DOHH2 (cell line): ENCODE data around the gene ITGA11.

ENCODE experiments used
- H3F3A ChIP-seq: fragments of 200-600 bp; sonication (generic), shearing (Covaris generic); 2 replicates; pipeline ENCODE4 v1.6.0; 2016; ENCODE audit warnings: antibody characterized with exemption, mild to moderate bottlenecking; ENCODE audit not compliant: control insufficient read depth, insufficient read depth
- H3K27ac ChIP-seq: fragments of 200-600 bp; sonication (generic); 2 replicates; pipeline ENCODE4 v1.5.1; 2014; ENCODE audit warnings: low read depth, mild to moderate bottlenecking, low read length, moderate library complexity
- H3K27me3 ChIP-seq: fragments of 200-600 bp; sonication (generic); 2 replicates; pipeline ENCODE4 v1.6.1; 2014; ENCODE audit warnings: mild to moderate bottlenecking, low read length, mixed read lengths; ENCODE audit not compliant: control insufficient read depth
- H3K36me3 ChIP-seq: fragments of 200-600 bp; sonication (generic); 2 replicates; pipeline ENCODE4 v1.6.1; 2014; ENCODE audit warnings: mild to moderate bottlenecking, low read length, moderate library complexity, mixed read lengths; ENCODE audit not compliant: control insufficient read depth
- H3K4me1 ChIP-seq: fragments of 200-600 bp; sonication (generic); 2 replicates; pipeline ENCODE4 v1.6.1; 2014; ENCODE audit warnings: mild to moderate bottlenecking, low read length, mixed read lengths; ENCODE audit not compliant: control insufficient read depth
- H3K4me2 ChIP-seq: fragments of 200-600 bp; sonication (generic); 2 replicates; pipeline ENCODE4 v1.6.0; 2014; ENCODE audit warnings: mild to moderate bottlenecking, low read length, moderate library complexity
- H3K4me3 ChIP-seq: fragments of 200-600 bp; sonication (generic); 2 replicates; pipeline ENCODE4 v1.5.1; 2014; ENCODE audit warnings: mild to moderate bottlenecking, low read length, mixed read lengths
- H3K79me2 ChIP-seq: fragments of 200-600 bp; sonication (generic); 2 replicates; pipeline ENCODE4 v1.6.1; 2014; ENCODE audit warnings: mild to moderate bottlenecking, low read length, mixed read lengths; ENCODE audit not compliant: control insufficient read depth
- H3K9me2 ChIP-seq: fragments of 200-600 bp; sonication (generic); replicated peaks from 2 replicates; pipeline ENCODE4 v1.6.1; 2014; ENCODE audit warnings: mild to moderate bottlenecking, low read length, mixed read lengths; ENCODE audit not compliant: control insufficient read depth
- H3K9me3 ChIP-seq: fragments of 200-600 bp; sonication (generic); 2 replicates; pipeline ENCODE4 v1.6.1; 2014; ENCODE audit warnings: antibody characterized with exemption, low read length, mixed read lengths; ENCODE audit not compliant: control insufficient read depth, insufficient read depth
- H4K20me1 ChIP-seq: fragments of 200-600 bp; sonication (generic); 2 replicates; pipeline ENCODE4 v1.6.0; 2014; ENCODE audit warnings: low read depth, mild to moderate bottlenecking, antibody characterized with exemption, low read length, moderate library complexity; ENCODE audit not compliant: control insufficient read depth, insufficient read depth
- EZH2phosphoT487 ChIP-seq: fragments of 200-600 bp; sonication (generic); IDR thresholded peaks from 2 replicates; pipeline ENCODE4 v1.6.1; 2017; ENCODE audit warnings: borderline replicate concordance, mild to moderate bottlenecking, antibody characterized with exemption, low read length, moderate library complexity, mixed read lengths
- TF ChIP-seq, protein P1 (sequence below): fragments of 200-600 bp; sonication (generic); IDR thresholded peaks from one replicate; pipeline ENCODE4 v1.5.1; 2014; ENCODE audit warnings: antibody characterized with exemption, mild to moderate bottlenecking, low read depth, low read length; ENCODE audit not compliant: poor library complexity, severe bottlenecking

The ITGA11 gene

DNA sequence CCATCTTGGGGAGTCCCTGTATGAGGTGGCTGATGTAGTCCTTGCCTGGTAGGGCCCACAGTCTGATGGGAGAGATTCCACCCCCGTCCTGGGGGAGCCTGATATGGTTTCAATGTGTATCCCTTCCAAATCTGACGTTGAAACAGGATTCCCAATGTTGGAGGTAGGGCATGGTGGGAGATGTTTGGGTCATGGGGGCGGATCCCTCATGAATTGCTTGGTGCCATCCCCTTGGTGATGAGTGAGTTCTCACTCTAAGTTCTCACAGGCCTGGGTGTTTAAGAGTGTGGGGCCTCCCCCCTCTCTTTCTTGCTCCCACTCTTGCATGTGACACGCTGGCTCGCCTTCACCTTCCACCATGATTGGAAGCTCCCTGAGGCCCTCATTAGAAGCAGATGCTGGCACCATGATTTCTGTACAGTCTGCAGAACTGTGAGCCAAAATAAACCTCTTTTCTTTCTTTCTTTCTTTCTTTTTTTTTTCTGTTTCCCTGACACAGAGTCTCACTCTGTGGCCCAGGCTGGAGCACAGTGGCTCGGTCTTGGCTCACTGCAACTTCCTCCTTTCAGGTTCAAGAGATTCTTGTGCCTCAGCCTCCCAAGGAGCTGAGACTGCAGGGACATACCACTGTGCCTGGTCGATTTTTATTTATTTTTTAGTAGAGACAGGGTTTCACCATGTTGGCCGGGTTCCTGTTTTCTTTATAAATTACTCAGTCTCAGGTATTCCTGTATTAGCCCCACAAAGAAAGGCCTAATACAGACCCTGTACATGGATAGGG, 28.6 kb downstream of the ITGA11 start:
- Histone ChIP-seq H3K27me3 (no peaks in the 10 kb centered on the region), H3K4me3 (no peak overlapping the region), H3K9me3 (no peaks in the 10 kb centered on the region), H3K9me2 (no peaks in the 10 kb centered on the region), H3K4me2 (no peak overlapping the region), H3K36me3 (no peaks in the 10 kb centered on the region), H3K27ac (no peak overlapping the region), H3K79me2 (no peaks in the 10 kb centered on the region), H3K4me1 (no peaks in the 10 kb centered on the region), H3F3A (no peaks in the 10 kb centered on the region), H4K20me1 (no peaks in the 10 kb centered on the region)
- TF ChIP-seq, protein P1, sequence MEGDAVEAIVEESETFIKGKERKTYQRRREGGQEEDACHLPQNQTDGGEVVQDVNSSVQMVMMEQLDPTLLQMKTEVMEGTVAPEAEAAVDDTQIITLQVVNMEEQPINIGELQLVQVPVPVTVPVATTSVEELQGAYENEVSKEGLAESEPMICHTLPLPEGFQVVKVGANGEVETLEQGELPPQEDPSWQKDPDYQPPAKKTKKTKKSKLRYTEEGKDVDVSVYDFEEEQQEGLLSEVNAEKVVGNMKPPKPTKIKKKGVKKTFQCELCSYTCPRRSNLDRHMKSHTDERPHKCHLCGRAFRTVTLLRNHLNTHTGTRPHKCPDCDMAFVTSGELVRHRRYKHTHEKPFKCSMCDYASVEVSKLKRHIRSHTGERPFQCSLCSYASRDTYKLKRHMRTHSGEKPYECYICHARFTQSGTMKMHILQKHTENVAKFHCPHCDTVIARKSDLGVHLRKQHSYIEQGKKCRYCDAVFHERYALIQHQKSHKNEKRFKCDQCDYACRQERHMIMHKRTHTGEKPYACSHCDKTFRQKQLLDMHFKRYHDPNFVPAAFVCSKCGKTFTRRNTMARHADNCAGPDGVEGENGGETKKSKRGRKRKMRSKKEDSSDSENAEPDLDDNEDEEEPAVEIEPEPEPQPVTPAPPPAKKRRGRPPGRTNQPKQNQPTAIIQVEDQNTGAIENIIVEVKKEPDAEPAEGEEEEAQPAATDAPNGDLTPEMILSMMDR = no peak
- TF ChIP-seq EZH2phosphoT487 = no peak

DNA sequence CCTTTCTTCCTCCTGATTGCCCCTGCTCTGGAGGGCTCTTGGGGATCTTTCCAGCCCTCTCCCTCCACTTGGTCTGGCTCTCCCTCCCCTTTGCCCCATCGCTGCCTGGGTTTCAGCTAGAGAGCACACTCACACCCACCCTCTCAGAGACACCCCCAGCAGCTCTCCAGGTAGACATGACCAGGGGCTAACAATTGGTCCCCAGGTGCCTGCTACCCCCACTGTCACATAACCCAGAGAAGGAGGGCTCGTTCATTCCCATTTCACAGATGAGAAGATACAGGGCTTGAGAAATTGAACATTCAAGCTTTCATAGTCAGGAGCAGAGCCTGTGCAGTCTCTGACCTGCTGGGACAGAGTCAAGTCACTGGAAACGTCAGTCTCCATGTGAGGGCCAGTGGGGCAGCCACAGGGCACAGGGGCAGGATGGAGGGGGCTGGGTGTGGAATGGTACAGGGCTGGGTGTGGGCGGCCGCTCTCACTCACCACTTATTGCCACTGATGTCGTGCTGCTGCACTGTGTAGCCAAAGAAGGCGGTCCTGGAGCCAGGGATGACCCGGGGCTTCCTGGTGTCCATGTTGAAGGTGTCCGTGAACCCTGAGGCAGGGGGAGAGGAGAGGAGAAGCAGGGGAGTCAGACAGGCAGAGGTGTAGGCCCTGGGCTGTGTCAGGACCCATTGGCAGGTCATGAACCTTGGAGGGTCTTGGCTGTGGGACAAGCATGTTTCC, 29.4 kb downstream of the ITGA11 start:
- no peaks in the 10 kb centered on the region for H3K4me1 ChIP-seq
- no peaks in the 10 kb centered on the region for H3K36me3 ChIP-seq
- no peak overlapping the region for H3K4me2 ChIP-seq
- no peak overlapping the region for H3K27ac ChIP-seq
- H3F3A ChIP-seq = no peaks in the 10 kb centered on the region
- H4K20me1 ChIP-seq = no peaks in the 10 kb centered on the region
- no peaks in the 10 kb centered on the region for H3K9me2 ChIP-seq
- TF ChIP-seq EZH2phosphoT487 = no peak
- TF ChIP-seq, protein P1 = no peak
- no peaks in the 10 kb centered on the region for H3K9me3 ChIP-seq
- H3K4me3 ChIP-seq = no peak overlapping the region
- H3K79me2 ChIP-seq = no peaks in the 10 kb centered on the region
- no peaks in the 10 kb centered on the region for H3K27me3 ChIP-seq

DNA sequence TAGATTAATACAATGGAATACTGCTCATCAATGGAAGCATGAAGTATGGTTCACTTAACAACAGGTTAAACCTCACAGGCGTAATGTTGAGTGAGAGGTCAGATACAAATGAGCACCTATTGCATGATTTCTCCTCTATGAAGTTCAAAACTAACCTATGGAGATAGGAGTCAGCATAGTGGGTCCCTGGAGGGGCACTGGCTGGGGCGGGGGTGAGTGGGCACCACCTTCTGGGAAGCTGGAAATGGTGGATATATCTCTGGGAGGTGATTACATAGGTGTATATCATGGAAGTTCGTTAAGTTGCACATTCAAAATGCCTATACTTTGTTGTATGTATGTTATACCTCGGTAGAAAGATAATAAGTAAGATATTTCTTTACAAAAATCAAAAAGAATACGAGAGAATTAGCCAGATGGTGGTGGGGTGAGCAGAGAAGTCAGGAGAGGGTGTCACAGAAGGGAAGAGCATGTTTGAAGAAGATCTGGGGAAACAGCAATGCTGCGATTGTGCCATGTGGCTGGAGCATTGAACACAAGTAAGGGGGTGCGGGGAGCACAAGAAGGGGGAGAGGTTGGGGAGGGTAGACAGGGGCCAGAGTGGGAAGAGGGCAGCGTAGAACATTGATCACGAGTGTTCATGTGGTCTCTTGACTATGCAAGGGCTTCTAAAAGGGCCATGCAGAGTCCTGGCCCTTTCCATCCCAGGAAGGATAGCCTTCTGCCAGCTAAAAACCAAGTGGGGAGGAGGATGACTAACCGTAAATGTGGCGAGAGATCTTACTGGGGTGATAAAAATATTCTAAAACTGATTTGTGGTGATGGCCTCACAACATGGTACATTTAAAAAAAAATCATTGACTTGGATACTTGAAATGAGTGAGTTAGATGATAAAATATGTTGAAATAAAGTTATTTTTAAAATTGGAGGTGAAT, 30.2 kb downstream of the ITGA11 start:
- Histone ChIP-seq H4K20me1 (no peaks in the 10 kb centered on the region), H3K4me1 (no peaks in the 10 kb centered on the region), H3K36me3 (no peaks in the 10 kb centered on the region), H3K27ac (no peak overlapping the region), H3K4me2 (no peak overlapping the region), H3K9me3 (no peaks in the 10 kb centered on the region), H3K4me3 (no peak overlapping the region), H3K27me3 (no peaks in the 10 kb centered on the region), H3K79me2 (no peaks in the 10 kb centered on the region), H3F3A (no peaks in the 10 kb centered on the region), H3K9me2 (no peaks in the 10 kb centered on the region)
- no peak for TF ChIP-seq EZH2phosphoT487
- TF ChIP-seq, protein P1 = no peak
